ENCODE measurements around the gene CFAP251. TPM values are rescaled to one million over a fixed set of nuclear protein-coding genes. Genes with fewer than 3 reads are reported as not detected.
A peak's percentile ranks its signal among the peaks of the same experiment; 100 is the strongest.

The CFAP251 gene
- total and polyA plus RNA-seq, 10 of the 15 experiments (the other 5 are each of a cell fraction or from before 2014, with no cell fraction given), result 0.10 to 0.97 (median 0.64) TPM

DNA sequence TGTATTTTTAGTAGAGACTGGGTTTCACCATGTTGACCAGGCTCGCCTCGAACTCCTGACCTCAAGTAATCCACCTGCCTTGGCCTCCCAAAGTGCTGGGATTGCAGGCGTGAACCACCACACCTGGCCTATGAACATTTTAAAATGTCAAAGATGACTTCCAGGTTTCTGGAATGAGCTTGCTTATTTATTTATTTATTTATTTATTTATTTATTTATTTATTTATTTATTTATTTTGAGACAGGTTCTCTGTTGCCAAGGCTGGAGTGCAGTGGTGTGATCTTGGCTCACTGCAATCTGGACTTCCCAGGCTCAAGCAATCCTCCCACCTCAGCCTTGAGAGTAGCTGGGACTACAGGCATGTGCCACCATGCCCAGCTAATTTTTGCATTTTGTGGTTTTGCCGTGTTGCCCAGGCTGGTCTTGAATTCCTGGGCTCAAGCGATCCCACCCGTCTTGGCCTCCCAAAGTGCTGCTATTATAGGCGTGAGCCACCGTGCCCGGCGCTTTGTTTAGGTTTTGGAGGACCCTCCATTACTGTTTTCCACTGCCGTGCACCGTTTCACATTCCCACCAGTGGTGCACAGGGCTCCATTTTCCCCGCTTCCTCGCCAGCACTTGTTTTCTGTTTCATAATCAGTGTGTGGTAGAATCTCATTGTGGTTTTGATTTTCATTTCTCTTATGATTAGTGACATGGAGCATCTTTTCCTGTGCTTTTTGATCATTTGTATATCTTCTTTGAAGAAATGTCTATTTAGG, 6.4 kb upstream of the CFAP251 start:
- ChIA-PET SMC1A (ENCODE audit: uncharacterized antibody, unreplicated experiment) (no interaction called here), CTCF (interaction anchor here (0.9 kb wide), 1 partner anchor 118 kb away, joined by 3 read pairs; no protein-coding TSS in a partner anchor), POLR2A (no interaction called here), RAD21 (ENCODE audit: unreplicated experiment) (interaction anchor here (0.9 kb wide), 1 partner anchor 225 kb away, joined by 6 read pairs; no protein-coding TSS in a partner anchor)
- TF ChIP-seq NFIC (IDR thresholded peaks at IDR 0.05; ENCODE audit: low read depth, low read length), result 0 out of 2 replicates have a peak, but pooled peaks have one; percentile 30
- 0 out of 2 replicates have a peak, but pooled peaks have one; percentile 28 for TF ChIP-seq JUNB (IDR thresholded peaks at IDR 0.05)
- peak; percentile 53; the same call in 1 of the 2 replicates for TF ChIP-seq YY1 (IDR thresholded peaks at IDR 0.05; ENCODE audit: low read depth, low read length)
- peak; percentile 84 for TF ChIP-seq RUNX3 (IDR thresholded peaks at IDR 0.05; ENCODE audit: low read length)
- no peak for TF ChIP-seq RAD21 (IDR thresholded peaks at IDR 0.05; ENCODE audit: insufficient read depth, low read depth, low read length)
- Histone ChIP-seq H3K4me2 (ENCODE audit: control insufficient read depth, insufficient read depth) (0 out of 2 replicates have a peak overlapping the region, but pooled peaks have one; percentile 7), H3K9ac (ENCODE audit: control insufficient read depth, insufficient read depth, low read length) (no peak overlapping the region), H3K4me3 (no peak overlapping the region), H2AFZ (ENCODE audit: control insufficient read depth, low read depth, low read length) (no peak overlapping the region), H3K36me3 (ENCODE audit: control insufficient read depth in 2 of 2, insufficient read depth in 2 of 2, low read length in 1 of 2) (peaks cover 0 to 23% of the 10 kb centered on the region in 2 experiments), H3K79me2 (ENCODE audit: control insufficient read depth, insufficient read depth, low read length) (no peaks in the 10 kb centered on the region), H3K9me3 (replicated peaks; ENCODE audit: control insufficient read depth, insufficient read depth, low read length) (no peaks in the 10 kb centered on the region; the same call in 2 of the 3 replicates), H4K20me1 (ENCODE audit: control insufficient read depth, insufficient read depth) (no peaks in the 10 kb centered on the region; the same call in 1 of the 2 replicates), H3K27ac (ENCODE audit: control insufficient read depth, insufficient read depth) (no peak overlapping the region), H3K4me1 (ENCODE audit: control insufficient read depth, insufficient read depth, low read length) (no peaks in the 10 kb centered on the region; the same call in none of the 2 replicates), H3K27me3 (replicated peaks in 1 of 2; ENCODE audit: control insufficient read depth in 2 of 2, insufficient read depth in 2 of 2, low read length in 1 of 2) (no peaks in the 10 kb centered on the region)
- FAIRE-seq (peak; percentile 85), DNase-seq (ENCODE audit: low read depth, low spot score) (no peak), ATAC-seq (no peak)
- WGBS (ENCODE audit: insufficient coverage, insufficient replicate concordance, low lambda C conversion rate, missing lambda C conversion rate), result 62% methylated on average over 14 of the region's 14 CpGs
- in situ Hi-C loops (cut with MboI) (no loop called here), intact Hi-C loops (cut with micrococcal nuclease; ENCODE audit: unreplicated experiment) (no loop called here)
- no TSS peak for BruUV-seq (replicated peaks)

DNA sequence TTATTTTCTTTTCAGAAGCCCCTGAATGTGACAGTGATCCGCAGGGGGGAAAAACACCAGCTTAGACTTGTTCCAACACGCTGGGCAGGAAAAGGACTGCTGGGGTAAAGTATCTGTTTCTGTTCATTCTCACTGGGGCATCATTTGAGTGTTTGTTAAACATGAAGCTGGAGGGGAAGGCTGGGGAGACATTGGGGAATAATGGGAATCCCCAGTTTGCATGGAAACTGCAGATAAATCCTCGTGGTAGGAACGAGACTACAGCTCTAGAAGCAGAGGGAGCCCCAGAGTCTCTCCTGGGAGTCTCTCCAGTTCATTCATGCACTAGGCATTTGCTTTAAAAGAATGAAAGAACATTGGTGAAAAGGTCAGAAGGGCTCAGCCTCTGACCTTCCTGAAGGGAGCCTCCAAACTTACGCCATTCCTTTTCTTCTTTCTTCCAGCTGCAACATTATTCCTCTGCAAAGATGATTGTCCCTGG, 2.5 kb upstream of the CFAP251 start:
- no peak for FAIRE-seq
- ChIA-PET RAD21 (ENCODE audit: unreplicated experiment) (interaction anchor here (2.1 kb wide), 1 partner anchor 75 kb away, joined by 7 read pairs; no protein-coding TSS in a partner anchor), CTCF (interaction anchor here (0.6 to 2.1 kb wide), 10 partner anchors 10 to 207 kb away, joined by 3 to 10 read pairs (median 3); no protein-coding TSS in a partner anchor), POLR2A (no interaction called here), SMC1A (ENCODE audit: uncharacterized antibody, unreplicated experiment) (interaction anchor here (1.1 to 3.7 kb wide), 2 partner anchors 23 to 76 kb away, joined by 5 to 21 read pairs; no protein-coding TSS in a partner anchor)
- Histone ChIP-seq H3K4me1 (ENCODE audit: control insufficient read depth, insufficient read depth, low read length) (peaks cover 8% of the 10 kb centered on the region), H3K4me3 (no peak overlapping the region), H3K36me3 (ENCODE audit: control insufficient read depth in 2 of 2, insufficient read depth in 2 of 2, low read length in 1 of 2) (peaks cover 0 to 13% of the 10 kb centered on the region in 2 experiments; a peak in 2 of 4 replicates), H3K79me2 (ENCODE audit: control insufficient read depth, insufficient read depth, low read length) (no peaks in the 10 kb centered on the region), H3K9ac (ENCODE audit: control insufficient read depth, insufficient read depth, low read length) (no peak overlapping the region), H3K4me2 (ENCODE audit: control insufficient read depth, insufficient read depth) (no peak overlapping the region), H4K20me1 (ENCODE audit: control insufficient read depth, insufficient read depth) (no peaks in the 10 kb centered on the region), H2AFZ (ENCODE audit: control insufficient read depth, low read depth, low read length) (no peak overlapping the region), H3K27me3 (replicated peaks in 1 of 2; ENCODE audit: control insufficient read depth in 2 of 2, insufficient read depth in 2 of 2, low read length in 1 of 2) (no peaks in the 10 kb centered on the region), H3K9me3 (replicated peaks; ENCODE audit: control insufficient read depth, insufficient read depth, low read length) (no peaks in the 10 kb centered on the region), H3K27ac (ENCODE audit: control insufficient read depth, insufficient read depth) (no peak overlapping the region)
- in situ Hi-C loops (cut with MboI), result no loop called here
- intact Hi-C loops (cut with micrococcal nuclease; ENCODE audit: unreplicated experiment), result loop anchor here (5.0 kb wide), 1 partner anchor 206 kb away; no protein-coding TSS in a partner anchor
- TSS peak; percentile 51 for BruUV-seq (replicated peaks)
- no peak for DNase-seq (ENCODE audit: low read depth, low spot score)
- 87% methylated on average over 5 of the region's 5 CpGs for WGBS (ENCODE audit: insufficient coverage, insufficient replicate concordance, low lambda C conversion rate, missing lambda C conversion rate)
- ATAC-seq, result no peak
- TF ChIP-seq STAT1 (conservative IDR thresholded peaks at IDR 0.05), result no peak
- TF ChIP-seq KLF5 (IDR thresholded peaks at IDR 0.05; ENCODE audit: partially characterized antibody), result no peak
- no peak for TF ChIP-seq TAF1 (IDR thresholded peaks at IDR 0.05; ENCODE audit: borderline replicate concordance, low read depth, low read length)
- no peak for TF ChIP-seq POLR2AphosphoS2 (IDR thresholded peaks at IDR 0.05; ENCODE audit: low read depth, low read length)
- TF ChIP-seq, protein P1, sequence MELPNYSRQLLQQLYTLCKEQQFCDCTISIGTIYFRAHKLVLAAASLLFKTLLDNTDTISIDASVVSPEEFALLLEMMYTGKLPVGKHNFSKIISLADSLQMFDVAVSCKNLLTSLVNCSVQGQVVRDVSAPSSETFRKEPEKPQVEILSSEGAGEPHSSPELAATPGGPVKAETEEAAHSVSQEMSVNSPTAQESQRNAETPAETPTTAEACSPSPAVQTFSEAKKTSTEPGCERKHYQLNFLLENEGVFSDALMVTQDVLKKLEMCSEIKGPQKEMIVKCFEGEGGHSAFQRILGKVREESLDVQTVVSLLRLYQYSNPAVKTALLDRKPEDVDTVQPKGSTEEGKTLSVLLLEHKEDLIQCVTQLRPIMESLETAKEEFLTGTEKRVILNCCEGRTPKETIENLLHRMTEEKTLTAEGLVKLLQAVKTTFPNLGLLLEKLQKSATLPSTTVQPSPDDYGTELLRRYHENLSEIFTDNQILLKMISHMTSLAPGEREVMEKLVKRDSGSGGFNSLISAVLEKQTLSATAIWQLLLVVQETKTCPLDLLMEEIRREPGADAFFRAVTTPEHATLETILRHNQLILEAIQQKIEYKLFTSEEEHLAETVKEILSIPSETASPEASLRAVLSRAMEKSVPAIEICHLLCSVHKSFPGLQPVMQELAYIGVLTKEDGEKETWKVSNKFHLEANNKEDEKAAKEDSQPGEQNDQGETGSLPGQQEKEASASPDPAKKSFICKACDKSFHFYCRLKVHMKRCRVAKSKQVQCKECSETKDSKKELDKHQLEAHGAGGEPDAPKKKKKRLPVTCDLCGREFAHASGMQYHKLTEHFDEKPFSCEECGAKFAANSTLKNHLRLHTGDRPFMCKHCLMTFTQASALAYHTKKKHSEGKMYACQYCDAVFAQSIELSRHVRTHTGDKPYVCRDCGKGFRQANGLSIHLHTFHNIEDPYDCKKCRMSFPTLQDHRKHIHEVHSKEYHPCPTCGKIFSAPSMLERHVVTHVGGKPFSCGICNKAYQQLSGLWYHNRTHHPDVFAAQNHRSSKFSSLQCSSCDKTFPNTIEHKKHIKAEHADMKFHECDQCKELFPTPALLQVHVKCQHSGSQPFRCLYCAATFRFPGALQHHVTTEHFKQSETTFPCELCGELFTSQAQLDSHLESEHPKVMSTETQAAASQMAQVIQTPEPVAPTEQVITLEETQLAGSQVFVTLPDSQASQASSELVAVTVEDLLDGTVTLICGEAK (IDR thresholded peaks at IDR 0.05; ENCODE audit: borderline replicate concordance), result no peak
- no peak for TF ChIP-seq PAX8 (IDR thresholded peaks at IDR 0.05)
- no peak for TF ChIP-seq CREB1 (IDR thresholded peaks at IDR 0.05; ENCODE audit: low read depth)
- TF ChIP-seq SREBF2 (IDR thresholded peaks at IDR 0.05; ENCODE audit: low read length), result no peak

Measured in GM12878 (cell line).